Measurements from ENCODE around the gene CTU1. TPM values are rescaled to one million over a fixed set of nuclear protein-coding genes. Genes with fewer than 3 reads are reported as not detected.

CTU1 gene
- total RNA-seq, 4 donors from 2014 or later, result 7.4 to 25.5 (median 18.3) TPM

- 54 to 63% methylated on average over 13 to 14 of the region's 14 CpGs for WGBS, 2 donors
- Histone ChIP-seq H3K9me3 (no peaks in the 10 kb centered on the region), H3K4me3 (no peak within 1 kb of the TSS), H3K27me3 (peaks cover 0 to 3% of the 10 kb centered on the region in 2 donors), H3K27ac (peak within 1 kb of the TSS in 2 of 4 donors; percentile 54 to 56), H3K4me1 (peaks cover 0 to 3% (median 0%) of the 10 kb centered on the region in 4 donors), H3K36me3 (no peaks in the 10 kb centered on the region)
- TF ChIP-seq CTCF (IDR thresholded peaks at IDR 0.05) (no peak), POLR2A (IDR thresholded peaks at IDR 0.05) (peak in 1 of 2 donors; percentile 28), EP300 (IDR thresholded peaks at IDR 0.05) (peak in 1 of 2 donors; percentile 54)
- peak in 1 of 2 donors; percentile 20 for DNase-seq (ENCODE audit: low spot score in 2 of 2)
Observed at GRCh38 chr19:51142119-51142518, 33.9 kb upstream of the CTU1 start, which contains the start of gene SIGLEC7. SIGLEC7 (plus strand) TSS chr19:51142301; CDS start chr19:51142370, 69 bp downstream.

- peaks cover 0 to 3% of the 10 kb centered on the region in 2 donors for H3K27me3 ChIP-seq
- peak overlapping the region in 1 of 4 donors; percentile 54 for H3K27ac ChIP-seq
- no peak overlapping the region for H3K4me3 ChIP-seq
- DNase-seq (ENCODE audit: low spot score in 2 of 2), result no peak
- H3K9me3 ChIP-seq, result no peaks in the 10 kb centered on the region
- WGBS, 2 donors, result 73 to 80% methylated on average over 6 of the region's 6 CpGs
- H3K4me1 ChIP-seq, result peaks cover 0 to 3% (median 0%) of the 10 kb centered on the region in 4 donors
- no peaks in the 10 kb centered on the region for H3K36me3 ChIP-seq
- TF ChIP-seq EP300 (IDR thresholded peaks at IDR 0.05), result no peak
- TF ChIP-seq CTCF (IDR thresholded peaks at IDR 0.05), result no peak
- no peak for TF ChIP-seq POLR2A (IDR thresholded peaks at IDR 0.05)
Observed at GRCh38 chr19:51141181-51141580, 33.0 kb upstream of the CTU1 start.

- no peaks in the 10 kb centered on the region for H3K36me3 ChIP-seq
- no peak for DNase-seq (ENCODE audit: low spot score in 2 of 2)
- H3K4me1 ChIP-seq, result peaks cover 0 to 3% (median 0%) of the 10 kb centered on the region in 4 donors
- no peak overlapping the region for H3K27ac ChIP-seq
- WGBS, 2 donors, result 34 to 42% methylated on average over 6 of the region's 6 CpGs
- no peaks in the 10 kb centered on the region for H3K9me3 ChIP-seq
- TF ChIP-seq EP300 (IDR thresholded peaks at IDR 0.05) (no peak), POLR2A (IDR thresholded peaks at IDR 0.05) (no peak), CTCF (IDR thresholded peaks at IDR 0.05) (no peak)
- H3K4me3 ChIP-seq, result no peak overlapping the region
- peaks cover 0 to 3% of the 10 kb centered on the region in 2 donors for H3K27me3 ChIP-seq
Observed at GRCh38 chr19:51140441-51140840, 32.2 kb upstream of the CTU1 start.

GRCh38 chr19:51139299-51140014 lies 31.2 kb upstream of the CTU1 start:
- peaks cover 0 to 3% (median 0%) of the 10 kb centered on the region in 4 donors for H3K4me1 ChIP-seq
- peaks cover 0 to 3% of the 10 kb centered on the region in 2 donors for H3K27me3 ChIP-seq
- DNase-seq (ENCODE audit: low spot score in 2 of 2), result no peak
- H3K9me3 ChIP-seq, result no peaks in the 10 kb centered on the region
- no peak overlapping the region for H3K4me3 ChIP-seq
- peak overlapping the region in 2 of 4 donors; percentile 10 to 49 for H3K27ac ChIP-seq
- TF ChIP-seq POLR2A (IDR thresholded peaks at IDR 0.05), result no peak
- TF ChIP-seq EP300 (IDR thresholded peaks at IDR 0.05), result peak in 1 of 2 donors; percentile 19
- 53 to 61% methylated on average over 4 of the region's 4 CpGs for WGBS, 2 donors
- H3K36me3 ChIP-seq, result no peaks in the 10 kb centered on the region

- Histone ChIP-seq H3K4me3 (no peak overlapping the region), H3K36me3 (no peaks in the 10 kb centered on the region), H3K4me1 (peaks cover 0 to 3% (median 0%) of the 10 kb centered on the region in 4 donors), H3K27ac (peak overlapping the region in 3 of 4 donors; percentile 3 to 69 (median 49)), H3K27me3 (peaks cover 0 to 3% of the 10 kb centered on the region in 2 donors), H3K9me3 (no peaks in the 10 kb centered on the region)
- 57 to 72% methylated on average over 3 to 5 of the region's 6 CpGs for WGBS, 2 donors
- DNase-seq (ENCODE audit: low spot score in 2 of 2), result peak in 1 of 2 donors; percentile 47
- no peak for TF ChIP-seq POLR2A (IDR thresholded peaks at IDR 0.05)
- peak in 1 of 2 donors; percentile 59 for TF ChIP-seq EP300 (IDR thresholded peaks at IDR 0.05)
Observed at GRCh38 chr19:51138549-51138979, 30.4 kb upstream of the CTU1 start.
